ENCODE measurements around the gene HDAC5. TPM values are rescaled to one million over a fixed set of nuclear protein-coding genes. Genes with fewer than 3 reads are reported as not detected.
A peak's percentile ranks its signal among the peaks of the same experiment; 100 is the strongest.

Gene HDAC5
- total RNA-seq, 4 donors from 2014 or later, result 78.1 to 152 (median 112) TPM

DNA sequence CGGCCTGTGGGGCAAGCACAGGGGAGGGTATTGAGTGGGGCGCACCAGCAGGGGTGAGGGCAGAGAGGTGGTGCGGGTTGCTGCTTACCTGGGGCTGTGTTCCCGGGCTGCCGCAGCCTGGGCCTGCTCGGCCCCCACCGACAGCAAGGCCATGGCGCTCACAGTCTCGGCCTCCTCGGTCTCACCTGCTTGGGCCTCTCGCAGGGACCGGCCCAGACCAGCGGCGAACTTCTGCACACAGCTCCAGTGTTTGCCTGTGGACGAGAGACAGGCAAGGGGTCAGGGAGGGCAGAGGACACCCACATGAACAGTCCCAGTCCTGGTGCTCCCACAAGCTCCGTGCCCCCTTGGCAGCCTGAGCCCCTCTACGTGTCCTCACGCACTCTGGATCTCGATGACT is 45.0 kb downstream of the HDAC5 start:
- 57 to 100% methylated on average over 1 to 2 of the region's 19 CpGs for WGBS, 2 donors (ENCODE audit: low coverage in 1 of 2)
- TF ChIP-seq POLR2A (IDR thresholded peaks at IDR 0.05) (no peak), EP300 (IDR thresholded peaks at IDR 0.05) (no peak), POLR2AphosphoS5 (IDR thresholded peaks at IDR 0.05) (no peak)
- TF ChIP-seq, protein P1, sequence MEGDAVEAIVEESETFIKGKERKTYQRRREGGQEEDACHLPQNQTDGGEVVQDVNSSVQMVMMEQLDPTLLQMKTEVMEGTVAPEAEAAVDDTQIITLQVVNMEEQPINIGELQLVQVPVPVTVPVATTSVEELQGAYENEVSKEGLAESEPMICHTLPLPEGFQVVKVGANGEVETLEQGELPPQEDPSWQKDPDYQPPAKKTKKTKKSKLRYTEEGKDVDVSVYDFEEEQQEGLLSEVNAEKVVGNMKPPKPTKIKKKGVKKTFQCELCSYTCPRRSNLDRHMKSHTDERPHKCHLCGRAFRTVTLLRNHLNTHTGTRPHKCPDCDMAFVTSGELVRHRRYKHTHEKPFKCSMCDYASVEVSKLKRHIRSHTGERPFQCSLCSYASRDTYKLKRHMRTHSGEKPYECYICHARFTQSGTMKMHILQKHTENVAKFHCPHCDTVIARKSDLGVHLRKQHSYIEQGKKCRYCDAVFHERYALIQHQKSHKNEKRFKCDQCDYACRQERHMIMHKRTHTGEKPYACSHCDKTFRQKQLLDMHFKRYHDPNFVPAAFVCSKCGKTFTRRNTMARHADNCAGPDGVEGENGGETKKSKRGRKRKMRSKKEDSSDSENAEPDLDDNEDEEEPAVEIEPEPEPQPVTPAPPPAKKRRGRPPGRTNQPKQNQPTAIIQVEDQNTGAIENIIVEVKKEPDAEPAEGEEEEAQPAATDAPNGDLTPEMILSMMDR (IDR thresholded peaks at IDR 0.05), result no peak
- no peak overlapping the region for H3K27ac ChIP-seq
- no peaks in the 10 kb centered on the region for H3K27me3 ChIP-seq
- no peak for ATAC-seq
- H3K9me3 ChIP-seq, result no peaks in the 10 kb centered on the region
- H3K4me1 ChIP-seq, result peaks cover 0 to 24% (median 0%) of the 10 kb centered on the region in 3 donors
- H3K36me3 ChIP-seq, result peaks cover 0 to 100% of the 10 kb centered on the region in 2 donors
- no peak overlapping the region for H3K4me3 ChIP-seq

DNA sequence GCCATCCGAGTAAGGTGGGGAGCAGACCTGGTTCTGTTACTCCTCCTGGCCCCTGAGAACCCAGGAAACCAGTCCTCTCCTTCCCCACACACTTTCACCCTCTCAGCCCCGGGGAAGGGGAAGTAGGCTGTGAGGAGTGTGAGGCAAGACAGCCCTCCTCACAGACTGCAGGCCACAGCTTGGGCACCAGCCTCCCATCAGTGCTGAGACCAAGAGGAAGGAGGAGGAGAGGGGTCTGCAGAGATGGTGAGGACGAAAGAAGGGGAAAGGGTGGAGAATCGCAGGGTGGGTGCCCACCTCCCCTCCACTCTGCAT is 45.9 kb downstream of the HDAC5 start:
- Histone ChIP-seq H3K27ac (peak overlapping the region in 2 of 4 donors; percentile 41), H3K9me3 (no peaks in the 10 kb centered on the region), H3K36me3 (peaks cover 0 to 94% of the 10 kb centered on the region in 2 donors), H3K27me3 (no peaks in the 10 kb centered on the region), H3K4me3 (no peak overlapping the region), H3K4me1 (peaks cover 0 to 33% (median 5%) of the 10 kb centered on the region in 3 donors)
- ATAC-seq, result no peak
- WGBS, 2 donors (ENCODE audit: low coverage in 1 of 2), result 59% methylated on average over 3 of the region's 4 CpGs; no CpG with 5 or more reads in 1 of the 2 donors
- TF ChIP-seq POLR2AphosphoS5 (IDR thresholded peaks at IDR 0.05) (no peak), EP300 (IDR thresholded peaks at IDR 0.05) (no peak), POLR2A (IDR thresholded peaks at IDR 0.05) (no peak)
- TF ChIP-seq, protein P1 (IDR thresholded peaks at IDR 0.05), result no peak

DNA sequence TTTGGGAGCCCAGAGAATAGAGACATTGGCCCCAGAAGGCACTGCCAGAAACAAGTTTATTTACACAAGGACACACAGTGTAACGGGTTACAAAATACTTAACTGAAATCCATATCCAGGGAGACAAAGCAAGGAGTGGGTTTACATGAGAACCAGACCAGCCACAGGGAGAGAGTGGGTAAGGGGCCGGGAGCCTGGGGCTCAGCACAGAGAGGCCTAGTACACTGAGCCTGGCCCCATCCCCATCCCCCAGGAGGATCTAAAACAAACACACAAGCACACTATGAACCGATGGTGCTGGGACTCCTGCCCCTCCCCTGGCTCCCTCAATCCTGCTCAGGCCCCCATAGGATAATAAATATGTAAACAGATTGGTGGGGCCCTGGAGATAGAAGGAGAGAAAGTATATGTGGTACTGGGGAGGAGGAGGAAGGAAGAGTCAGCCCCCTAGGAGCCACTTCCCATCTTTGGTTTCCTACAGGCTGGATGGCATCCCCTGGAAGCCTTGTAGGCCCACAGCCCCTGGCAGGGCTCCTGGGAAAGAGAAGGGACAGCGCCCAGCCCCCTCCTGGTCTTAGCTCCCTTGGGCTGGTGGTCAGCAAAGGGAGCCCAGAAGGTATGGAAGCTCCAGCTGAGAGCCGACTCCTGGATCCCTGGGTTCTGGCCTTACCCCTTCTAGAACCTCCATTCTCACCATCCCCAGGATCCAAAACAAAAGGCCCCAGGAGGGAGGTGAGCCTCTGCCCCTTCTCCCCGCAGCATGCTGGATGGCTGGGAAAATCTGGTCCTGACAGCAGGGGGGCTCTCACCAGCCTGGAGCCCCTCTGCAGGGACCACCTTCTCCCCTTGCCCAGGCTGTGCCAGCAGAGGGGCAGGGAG is 46.5 kb downstream of the HDAC5 start:
- Histone ChIP-seq H3K4me1 (peaks cover 0 to 38% (median 7%) of the 10 kb centered on the region in 3 donors), H3K27me3 (no peaks in the 10 kb centered on the region), H3K36me3 (peaks cover 0 to 88% of the 10 kb centered on the region in 2 donors), H3K27ac (peak overlapping the region in 2 of 4 donors; percentile 41), H3K9me3 (no peaks in the 10 kb centered on the region), H3K4me3 (no peak overlapping the region)
- TF ChIP-seq POLR2A (IDR thresholded peaks at IDR 0.05) (no peak), POLR2AphosphoS5 (IDR thresholded peaks at IDR 0.05) (no peak), EP300 (IDR thresholded peaks at IDR 0.05) (no peak)
- TF ChIP-seq, protein P1 (IDR thresholded peaks at IDR 0.05), result no peak
- 42 to 45% methylated on average over 3 to 4 of the region's 6 CpGs for WGBS, 2 donors (ENCODE audit: low coverage in 1 of 2)
- ATAC-seq, result no peak

DNA sequence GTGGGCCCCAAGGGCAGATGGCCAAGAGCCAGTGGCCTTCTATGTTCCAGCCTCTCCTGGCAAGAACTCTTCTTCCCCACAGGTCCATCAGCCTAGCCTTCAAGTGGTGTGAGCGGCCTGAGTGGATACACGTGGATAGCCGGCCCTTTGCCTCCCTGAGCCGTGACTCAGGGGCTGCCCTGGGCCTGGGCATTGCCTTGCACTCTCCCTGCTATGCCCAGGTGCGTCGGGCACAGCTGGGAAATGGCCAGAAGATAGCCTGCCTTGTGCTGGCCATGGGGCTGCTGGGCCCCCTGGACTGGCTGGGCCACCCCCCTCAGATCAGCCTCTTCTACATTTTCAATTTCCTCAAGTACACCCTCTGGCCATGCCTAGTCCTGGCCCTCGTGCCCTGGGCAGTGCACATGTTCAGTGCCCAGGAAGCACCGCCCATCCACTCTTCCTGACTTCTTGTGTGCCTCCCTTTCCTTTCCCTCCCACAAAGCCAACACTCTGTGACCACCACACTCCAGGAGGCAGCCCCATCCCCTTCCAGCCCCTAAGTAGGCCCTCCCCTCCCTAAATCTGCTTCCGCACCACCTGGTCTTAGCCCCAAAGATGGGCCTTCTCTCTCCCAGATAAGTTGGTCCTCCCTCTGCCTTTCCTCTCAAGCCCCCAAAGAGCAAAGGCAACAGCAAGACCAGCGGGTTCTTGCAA is 47.7 kb downstream of the HDAC5 start:
- no peak overlapping the region for H3K4me3 ChIP-seq
- peaks cover 3 to 45% (median 14%) of the 10 kb centered on the region in 3 donors for H3K4me1 ChIP-seq
- no peaks in the 10 kb centered on the region for H3K27me3 ChIP-seq
- ATAC-seq, result no peak
- no peaks in the 10 kb centered on the region for H3K9me3 ChIP-seq
- WGBS, 2 donors (ENCODE audit: low coverage in 1 of 2), result 80 to 83% methylated on average over 1 to 4 of the region's 10 CpGs
- H3K36me3 ChIP-seq, result peaks cover 0 to 76% of the 10 kb centered on the region in 2 donors
- TF ChIP-seq POLR2AphosphoS5 (IDR thresholded peaks at IDR 0.05) (no peak), POLR2A (IDR thresholded peaks at IDR 0.05) (no peak), EP300 (IDR thresholded peaks at IDR 0.05) (no peak)
- TF ChIP-seq, protein P1 (IDR thresholded peaks at IDR 0.05), result no peak
- peak overlapping the region in 3 of 4 donors; percentile 24 to 27 (median 26) for H3K27ac ChIP-seq
